ENCODE data around the gene SMCO4. TPM values are rescaled to one million over a fixed set of nuclear protein-coding genes. Genes with fewer than 3 reads are reported as not detected.

SMCO4 gene
- total and polyA plus RNA-seq, 2 experiments from 2014 or later = 36.1 to 60.9 TPM

DNA sequence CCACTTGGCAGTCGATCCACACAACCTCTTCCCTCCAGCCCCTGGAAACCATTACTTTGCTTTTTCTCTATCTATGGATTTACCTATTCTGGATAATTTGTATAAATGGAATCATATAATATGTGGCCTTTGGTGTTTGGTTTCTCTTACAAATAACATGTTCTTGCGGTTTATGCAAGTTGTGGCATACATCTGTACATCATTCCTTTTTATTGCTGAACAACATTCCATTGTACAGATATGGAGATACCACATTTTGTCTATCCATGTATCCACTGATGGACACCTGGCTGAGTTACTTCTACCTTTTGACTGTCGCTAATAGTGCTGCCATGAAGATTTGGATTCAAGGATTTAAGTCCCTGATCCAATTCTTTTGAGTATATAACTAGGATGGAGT, 25.1 kb downstream of the SMCO4 start:
- peaks cover 65% of the 10 kb centered on the region for H3K79me2 ChIP-seq
- peaks cover 4% of the 10 kb centered on the region for H4K20me1 ChIP-seq (ENCODE audit: insufficient read depth, poor library complexity, severe bottlenecking)
- no peak overlapping the region for H3K27ac ChIP-seq

DNA sequence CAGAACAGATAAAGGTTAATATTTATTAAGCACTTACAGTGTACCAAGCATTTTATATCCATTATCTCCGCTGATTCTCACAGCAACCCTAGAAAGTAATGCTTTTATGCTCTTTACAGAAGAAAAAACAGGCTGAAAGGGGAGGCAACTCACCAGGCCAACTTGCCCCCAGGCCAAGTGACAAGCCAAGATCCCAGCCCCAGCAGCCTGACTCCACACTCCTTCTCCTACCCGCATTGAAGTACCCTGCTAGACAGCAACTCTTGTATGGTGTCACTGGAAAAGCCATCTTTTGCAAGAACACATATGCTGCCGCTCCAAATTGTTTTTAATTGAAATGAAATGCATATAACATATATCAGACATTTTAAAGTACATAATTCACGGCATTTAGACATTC, 25.6 kb downstream of the SMCO4 start:
- H4K20me1 ChIP-seq (ENCODE audit: insufficient read depth, poor library complexity, severe bottlenecking) = peaks cover 4% of the 10 kb centered on the region
- no peaks in the 10 kb centered on the region for H3K9me3 ChIP-seq (ENCODE audit: low read depth)

More for the DNA sequence above, 25.1 kb downstream of the SMCO4 start:
- DNase-seq (ENCODE audit: low spot score) = no peak
- Histone ChIP-seq H3K36me3 (replicated peaks; ENCODE audit: insufficient read depth, low read depth) (no peaks in the 10 kb centered on the region), H3K4me3 (no peak overlapping the region), H3K4me1 (ENCODE audit: insufficient read depth) (no peaks in the 10 kb centered on the region), H3K9me2 (replicated peaks; ENCODE audit: insufficient read depth) (no peaks in the 10 kb centered on the region), H3K27me3 (no peaks in the 10 kb centered on the region), H3K4me2 (no peak overlapping the region), H3K9me3 (ENCODE audit: low read depth) (no peaks in the 10 kb centered on the region), H2AFZ (no peak overlapping the region)
- 95% methylated on average over 3 of the region's 3 CpGs for WGBS (ENCODE audit: low lambda C conversion rate, missing lambda C conversion rate)
- TF ChIP-seq, protein P1, sequence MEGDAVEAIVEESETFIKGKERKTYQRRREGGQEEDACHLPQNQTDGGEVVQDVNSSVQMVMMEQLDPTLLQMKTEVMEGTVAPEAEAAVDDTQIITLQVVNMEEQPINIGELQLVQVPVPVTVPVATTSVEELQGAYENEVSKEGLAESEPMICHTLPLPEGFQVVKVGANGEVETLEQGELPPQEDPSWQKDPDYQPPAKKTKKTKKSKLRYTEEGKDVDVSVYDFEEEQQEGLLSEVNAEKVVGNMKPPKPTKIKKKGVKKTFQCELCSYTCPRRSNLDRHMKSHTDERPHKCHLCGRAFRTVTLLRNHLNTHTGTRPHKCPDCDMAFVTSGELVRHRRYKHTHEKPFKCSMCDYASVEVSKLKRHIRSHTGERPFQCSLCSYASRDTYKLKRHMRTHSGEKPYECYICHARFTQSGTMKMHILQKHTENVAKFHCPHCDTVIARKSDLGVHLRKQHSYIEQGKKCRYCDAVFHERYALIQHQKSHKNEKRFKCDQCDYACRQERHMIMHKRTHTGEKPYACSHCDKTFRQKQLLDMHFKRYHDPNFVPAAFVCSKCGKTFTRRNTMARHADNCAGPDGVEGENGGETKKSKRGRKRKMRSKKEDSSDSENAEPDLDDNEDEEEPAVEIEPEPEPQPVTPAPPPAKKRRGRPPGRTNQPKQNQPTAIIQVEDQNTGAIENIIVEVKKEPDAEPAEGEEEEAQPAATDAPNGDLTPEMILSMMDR (IDR thresholded peaks at IDR 0.05; ENCODE audit: poor library complexity) = no peak
- no peak for TF ChIP-seq EZH2 (IDR thresholded peaks at IDR 0.05; ENCODE audit: borderline replicate concordance)

DNA sequence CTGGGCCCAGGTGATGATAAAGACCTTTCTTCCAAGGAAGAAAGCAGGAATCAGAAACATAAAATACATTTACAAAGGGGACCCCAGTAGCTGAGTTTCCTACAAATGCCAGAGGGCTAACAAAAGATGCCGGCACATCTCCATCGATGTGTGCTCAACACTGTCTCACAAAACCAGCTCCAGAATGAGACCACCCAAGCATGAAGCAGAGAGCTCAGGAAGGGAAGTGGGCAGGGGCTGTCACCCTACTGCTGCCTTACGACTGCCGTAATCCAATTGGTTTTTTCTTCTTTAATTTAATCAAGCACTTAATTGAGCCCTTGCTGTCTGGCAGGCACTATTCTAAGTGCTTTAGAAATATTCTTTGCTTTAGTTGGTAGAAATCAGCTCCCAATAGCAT, 26.1 kb downstream of the SMCO4 start:
- Histone ChIP-seq H3K27me3 (no peaks in the 10 kb centered on the region), H2AFZ (no peak overlapping the region), H4K20me1 (ENCODE audit: insufficient read depth, poor library complexity, severe bottlenecking) (peaks cover 4% of the 10 kb centered on the region), H3K9me2 (replicated peaks; ENCODE audit: insufficient read depth) (no peaks in the 10 kb centered on the region), H3K4me1 (ENCODE audit: insufficient read depth) (no peaks in the 10 kb centered on the region), H3K36me3 (replicated peaks; ENCODE audit: insufficient read depth, low read depth) (no peaks in the 10 kb centered on the region), H3K79me2 (peaks cover 64% of the 10 kb centered on the region), H3K27ac (no peak overlapping the region), H3K9me3 (ENCODE audit: low read depth) (no peaks in the 10 kb centered on the region), H3K4me3 (no peak overlapping the region), H3K4me2 (no peak overlapping the region)
- DNase-seq (ENCODE audit: low spot score) = no peak
- 86% methylated on average over 4 of the region's 4 CpGs for WGBS (ENCODE audit: low lambda C conversion rate, missing lambda C conversion rate)
- TF ChIP-seq, protein P1 (IDR thresholded peaks at IDR 0.05; ENCODE audit: poor library complexity) = no peak
- TF ChIP-seq EZH2 (IDR thresholded peaks at IDR 0.05; ENCODE audit: borderline replicate concordance) (no peak), EZH2phosphoT487 (IDR thresholded peaks at IDR 0.05; ENCODE audit: low read depth, severe bottlenecking, unreplicated experiment) (no peak)

More for the DNA sequence above, 25.6 kb downstream of the SMCO4 start:
- H2AFZ ChIP-seq = no peak overlapping the region
- DNase-seq (ENCODE audit: low spot score) = no peak
- no peak overlapping the region for H3K27ac ChIP-seq
- H3K36me3 ChIP-seq (replicated peaks; ENCODE audit: insufficient read depth, low read depth) = no peaks in the 10 kb centered on the region
- H3K79me2 ChIP-seq = peaks cover 61% of the 10 kb centered on the region
- TF ChIP-seq, protein P1 (IDR thresholded peaks at IDR 0.05; ENCODE audit: poor library complexity) = no peak
- TF ChIP-seq EZH2phosphoT487 (IDR thresholded peaks at IDR 0.05; ENCODE audit: low read depth, severe bottlenecking, unreplicated experiment) (no peak), EZH2 (IDR thresholded peaks at IDR 0.05; ENCODE audit: borderline replicate concordance) (no peak)
- WGBS (ENCODE audit: low lambda C conversion rate, missing lambda C conversion rate) = 90% methylated on average over 4 of the region's 4 CpGs
- no peaks in the 10 kb centered on the region for H3K27me3 ChIP-seq
- H3K9me2 ChIP-seq (replicated peaks; ENCODE audit: insufficient read depth) = no peaks in the 10 kb centered on the region
- no peaks in the 10 kb centered on the region for H3K4me1 ChIP-seq (ENCODE audit: insufficient read depth)
- H3K4me2 ChIP-seq = no peak overlapping the region
- H3K4me3 ChIP-seq = no peak overlapping the region
